NCI-H524 (cell line): ENCODE measurements around the gene PRORP.
"Not testable (repeated sequence)": the region's sequence is repeated elsewhere in the genome, so short reads cannot be mapped to it uniquely, and the experiment has no call there.

ENCODE experiments used
- DNase-seq, 2 experiments: peaks; one replicate each; lab custom pipeline; 2025; lab: John Stamatoyannopoulos, UW

The PRORP gene

GRCh38 chr14:35121887-35122695 is at the start of gene PRORP, which contains the start of gene PPP2R3C:
Gene PRORP (plus strand): TSS chr14:35122552. CDS start chr14:35123246, 694 bp downstream.
Gene PPP2R3C (minus strand): TSS chr14:35121990. CDS start chr14:35121959, 31 bp downstream.
- peak; percentile 93 for DNase-seq

GRCh38 chr14:35073486-35073885 is 48.9 kb upstream of the PRORP start:
- DNase-seq = no peak

- DNase-seq = no peak
Observed at GRCh38 chr14:35078082-35078481, 44.3 kb upstream of the PRORP start.

- no peak for DNase-seq
Observed at GRCh38 chr14:35079742-35080141, 42.6 kb upstream of the PRORP start.

- DNase-seq = no peak
Observed at GRCh38 chr14:35083530-35084150, 38.7 kb upstream of the PRORP start.

GRCh38 chr14:35085441-35085840 is 36.9 kb upstream of the PRORP start:
- no peak for DNase-seq

- no peak for DNase-seq
Observed at GRCh38 chr14:35088514-35088913, 33.8 kb upstream of the PRORP start.

GRCh38 chr14:35094645-35095044 is 27.7 kb upstream of the PRORP start:
- DNase-seq = not testable (repeated sequence)

- DNase-seq = no peak
Observed at GRCh38 chr14:35107866-35108265, 14.5 kb upstream of the PRORP start.

- DNase-seq = no peak
Observed at GRCh38 chr14:35112641-35113040, 9.7 kb upstream of the PRORP start.

GRCh38 chr14:35113308-35113950 is 8.9 kb upstream of the PRORP start:
- no peak for DNase-seq

- no peak for DNase-seq
Observed at GRCh38 chr14:35114036-35114435, 8.3 kb upstream of the PRORP start.

GRCh38 chr14:35116242-35116641 is 6.1 kb upstream of the PRORP start:
- no peak for DNase-seq

- DNase-seq = no peak
Observed at GRCh38 chr14:35117112-35117511, 5.2 kb upstream of the PRORP start.

GRCh38 chr14:35121026-35121886 is 1.1 kb upstream of the PRORP start:
- no peak for DNase-seq

- DNase-seq = peak in 1 of 2 experiments; percentile 65
Observed at GRCh38 chr14:35122696-35123387, 490 bp downstream of the PRORP start.

GRCh38 chr14:35123388-35123703 is 994 bp downstream of the PRORP start:
- no peak for DNase-seq

- DNase-seq = no peak
Observed at GRCh38 chr14:35124127-35124526, 1.8 kb downstream of the PRORP start.

GRCh38 chr14:35133542-35134328 is 11.4 kb downstream of the PRORP start:
- no peak for DNase-seq

GRCh38 chr14:35134329-35135123 is 12.2 kb downstream of the PRORP start:
- no peak for DNase-seq
